Loucy (cell line): ENCODE data around the gene COBLL1.

Experiments used
- H2AFZ ChIP-seq: fragments of 200-600 bp; sonication (generic); 2 replicates; pipeline ENCODE4 v1.6.0; 2016; ENCODE audit warnings: antibody characterized with exemption, mild to moderate bottlenecking, low read length, moderate library complexity
- H3F3A ChIP-seq: fragments of 200-600 bp; 2 replicates; pipeline ENCODE4 v1.6.0; 2016; ENCODE audit warnings: antibody characterized with exemption, low read depth, mild to moderate bottlenecking
- H3K27me3 ChIP-seq: fragments of 200-600 bp; sonication (generic); 2 replicates; pipeline ENCODE4 v1.6.1; 2014; ENCODE audit warnings: low read length, mild to moderate bottlenecking; ENCODE audit not compliant: insufficient read depth, poor library complexity, severe bottlenecking
- H3K36me3 ChIP-seq: fragments of 200-600 bp; sonication (generic); 2 replicates; pipeline ENCODE4 v1.6.1; 2016; ENCODE audit warnings: low read length; ENCODE audit not compliant: insufficient read depth
- H3K4me1 ChIP-seq: fragments of 200-600 bp; sonication (generic); 2 replicates; pipeline ENCODE4 v1.5.1; 2014; ENCODE audit warnings: low read length, mild to moderate bottlenecking; ENCODE audit not compliant: insufficient read depth, poor library complexity, severe bottlenecking
- H3K4me2 ChIP-seq: fragments of 200-600 bp; sonication (generic); 2 replicates; pipeline ENCODE4 v1.6.0; 2014; ENCODE audit warnings: antibody characterized with exemption, low read length, low read depth, mild to moderate bottlenecking; ENCODE audit not compliant: poor library complexity, severe bottlenecking
- H3K4me3 ChIP-seq: fragments of 200-600 bp; sonication (generic); 2 replicates; pipeline ENCODE4 v1.5.1; 2014; ENCODE audit warnings: low read length, mild to moderate bottlenecking, mixed read lengths; ENCODE audit not compliant: poor library complexity, severe bottlenecking
- H3K79me2 ChIP-seq: fragments of 200-600 bp; sonication (generic); 2 replicates; pipeline ENCODE4 v1.6.1; 2014; ENCODE audit warnings: low read length; ENCODE audit not compliant: insufficient read depth
- H3K9ac ChIP-seq: fragments of 200-600 bp; sonication (generic); 2 replicates; pipeline ENCODE4 v1.6.0; 2014; ENCODE audit warnings: mild to moderate bottlenecking, low read depth, low read length, moderate library complexity; ENCODE audit not compliant: poor library complexity, severe bottlenecking
- H3K9me2 ChIP-seq: fragments of 200-600 bp; sonication (generic); replicated peaks from 2 replicates; pipeline ENCODE4 v1.6.1; 2016; ENCODE audit warnings: low read depth, low read length, mixed read lengths
- H3K9me3 ChIP-seq: fragments of 200-600 bp; sonication (generic); 2 replicates; pipeline ENCODE4 v1.6.1; 2014; ENCODE audit warnings: mild to moderate bottlenecking, antibody characterized with exemption, low read length, low read depth; ENCODE audit not compliant: insufficient read depth
- H4K20me1 ChIP-seq: fragments of 200-600 bp; sonication (generic); 2 replicates; pipeline ENCODE4 v1.6.0; 2014; ENCODE audit warnings: antibody characterized with exemption, low read length, mild to moderate bottlenecking; ENCODE audit not compliant: insufficient read depth, poor library complexity, severe bottlenecking
- CTCF ChIP-seq: fragments of 200-600 bp; sonication (generic); conservative IDR thresholded peaks from 2 replicates; pipeline ENCODE4 v1.5.1; 2014; ENCODE audit warnings: mild to moderate bottlenecking, antibody characterized with exemption, low read length
- EZH2phosphoT487 ChIP-seq: fragments of 200-600 bp; IDR thresholded peaks from 2 replicates; pipeline ENCODE4 v1.6.1; 2018; ENCODE audit warnings: antibody characterized with exemption, mild to moderate bottlenecking, moderate library complexity, borderline replicate concordance

COBLL1 gene

GRCh38 chr2:164717000-164717803 lies 124.4 kb downstream of the COBLL1 start:
- Histone ChIP-seq H3K4me1 (no peaks in the 10 kb centered on the region), H3K9me3 (no peaks in the 10 kb centered on the region), H3K4me3 (no peak overlapping the region), H3K36me3 (no peaks in the 10 kb centered on the region), H2AFZ (no peak overlapping the region), H3K4me2 (no peak overlapping the region), H4K20me1 (no peaks in the 10 kb centered on the region), H3K79me2 (no peaks in the 10 kb centered on the region), H3K9ac (no peak overlapping the region), H3F3A (no peaks in the 10 kb centered on the region), H3K27me3 (no peaks in the 10 kb centered on the region), H3K9me2 (no peaks in the 10 kb centered on the region)
- TF ChIP-seq EZH2phosphoT487 (no peak), CTCF (peak; percentile 90)

DNA sequence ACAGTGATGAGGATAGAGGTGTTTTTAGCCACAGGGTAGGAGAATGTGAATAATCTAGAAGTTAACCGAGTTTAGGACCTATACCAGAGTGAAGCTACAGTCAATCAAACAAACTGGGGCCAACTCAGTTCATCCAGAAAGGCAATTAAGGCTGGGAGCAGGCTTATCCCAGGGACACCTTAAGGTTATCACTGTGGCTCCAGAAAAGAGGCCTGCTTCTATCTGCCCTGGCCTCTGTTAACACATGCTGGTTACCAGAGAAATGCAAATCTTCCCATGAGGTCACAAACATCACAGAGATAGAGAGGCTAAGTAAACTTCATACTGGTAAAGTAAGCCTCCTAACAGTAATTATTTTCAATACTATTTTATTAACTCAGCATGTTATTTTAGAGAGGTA lies 127.2 kb downstream of the COBLL1 start:
- Histone ChIP-seq H2AFZ (0 out of 2 replicates have a peak overlapping the region, but pooled peaks have one; percentile 7), H3K36me3 (no peaks in the 10 kb centered on the region), H3K9ac (no peak overlapping the region), H3K4me2 (no peak overlapping the region), H4K20me1 (no peaks in the 10 kb centered on the region), H3K27me3 (no peaks in the 10 kb centered on the region), H3K79me2 (no peaks in the 10 kb centered on the region), H3K4me3 (no peak overlapping the region), H3K9me3 (no peaks in the 10 kb centered on the region), H3F3A (no peaks in the 10 kb centered on the region), H3K4me1 (no peaks in the 10 kb centered on the region), H3K9me2 (no peaks in the 10 kb centered on the region)
- no peak for TF ChIP-seq EZH2phosphoT487
- TF ChIP-seq CTCF = no peak

DNA sequence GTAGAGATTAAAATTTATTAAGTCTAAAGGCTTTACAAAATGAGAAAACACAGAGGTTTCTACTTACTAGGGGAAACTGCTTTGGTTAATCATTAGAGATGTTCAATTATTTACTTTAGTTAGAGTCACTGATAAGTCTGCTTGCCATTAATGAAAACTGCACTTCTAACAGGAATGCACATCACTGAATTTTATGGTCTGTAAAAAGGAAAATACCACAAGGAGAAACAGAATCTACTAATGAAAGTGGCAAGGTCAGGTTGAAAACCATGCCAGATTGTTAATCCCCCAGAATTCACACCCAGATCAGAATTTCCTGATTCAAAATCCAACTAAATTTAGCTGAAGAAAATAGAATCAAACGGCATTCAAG lies 129.9 kb downstream of the COBLL1 start:
- no peaks in the 10 kb centered on the region for H4K20me1 ChIP-seq
- TF ChIP-seq EZH2phosphoT487 (no peak), CTCF (no peak)
- H3K9ac ChIP-seq = no peak overlapping the region
- no peaks in the 10 kb centered on the region for H3K79me2 ChIP-seq
- H3K36me3 ChIP-seq = no peaks in the 10 kb centered on the region
- no peaks in the 10 kb centered on the region for H3K9me2 ChIP-seq
- H2AFZ ChIP-seq = no peak overlapping the region
- no peak overlapping the region for H3K4me2 ChIP-seq
- H3K4me3 ChIP-seq = no peak overlapping the region
- no peaks in the 10 kb centered on the region for H3K9me3 ChIP-seq
- H3K4me1 ChIP-seq = no peaks in the 10 kb centered on the region
- no peaks in the 10 kb centered on the region for H3K27me3 ChIP-seq
- no peaks in the 10 kb centered on the region for H3F3A ChIP-seq
